HG03457 (cell line): ENCODE measurements around the gene SH3TC1.

Experiments used
- ATAC-seq: cut with Tn5 transposase; IDR thresholded peaks from one replicate; pipeline ENCODE4 v1.9.1; 2021; ENCODE audit warnings: moderate number of reproducible peaks; ENCODE audit not compliant: unreplicated experiment

Gene SH3TC1

GRCh38 chr4:8163436-8164193 is 35.5 kb upstream of the SH3TC1 start:
- no peak for ATAC-seq

GRCh38 chr4:8164194-8164565 is 34.9 kb upstream of the SH3TC1 start:
- ATAC-seq, result no peak

- ATAC-seq, result no peak
Observed at GRCh38 chr4:8164687-8165086, 34.4 kb upstream of the SH3TC1 start.

GRCh38 chr4:8165374-8165896 is 33.7 kb upstream of the SH3TC1 start:
- no peak for ATAC-seq

- no peak for ATAC-seq
Observed at GRCh38 chr4:8167291-8167690, 31.8 kb upstream of the SH3TC1 start.

GRCh38 chr4:8167815-8168214 is 31.3 kb upstream of the SH3TC1 start:
- no peak for ATAC-seq

GRCh38 chr4:8168232-8168631 is 30.9 kb upstream of the SH3TC1 start:
- ATAC-seq, result no peak

GRCh38 chr4:8168832-8169598 is 30.1 kb upstream of the SH3TC1 start:
- no peak for ATAC-seq

GRCh38 chr4:8169763-8170162 is 29.3 kb upstream of the SH3TC1 start:
- no peak for ATAC-seq

- ATAC-seq, result no peak
Observed at GRCh38 chr4:8170341-8170740, 28.7 kb upstream of the SH3TC1 start.

- ATAC-seq, result no peak
Observed at GRCh38 chr4:8171266-8171665, 27.8 kb upstream of the SH3TC1 start.

GRCh38 chr4:8171984-8172924 is 26.8 kb upstream of the SH3TC1 start:
- ATAC-seq, result peak; percentile 60

- no peak for ATAC-seq
Observed at GRCh38 chr4:8173492-8174242, 25.4 kb upstream of the SH3TC1 start.

- ATAC-seq, result no peak
Observed at GRCh38 chr4:8174970-8175369, 24.1 kb upstream of the SH3TC1 start.

GRCh38 chr4:8175686-8176085 is 23.4 kb upstream of the SH3TC1 start:
- ATAC-seq, result no peak

GRCh38 chr4:8176547-8177399 is 22.3 kb upstream of the SH3TC1 start:
- no peak for ATAC-seq

- ATAC-seq, result no peak
Observed at GRCh38 chr4:8177552-8177951, 21.5 kb upstream of the SH3TC1 start.

- ATAC-seq, result no peak
Observed at GRCh38 chr4:8177956-8178355, 21.1 kb upstream of the SH3TC1 start.

- ATAC-seq, result no peak
Observed at GRCh38 chr4:8179074-8179473, 20.0 kb upstream of the SH3TC1 start.
